Endothelial cell of umbilical vein (primary cell): Measurements from ENCODE around the gene UFD1. TPM values are rescaled to one million over a fixed set of nuclear protein-coding genes. Genes with fewer than 3 reads are reported as not detected.

Experiments used
- BruUV-seq: library from RNA; stranded (reverse); fragments of 400-500 nt; replicated peaks from 2 replicates; lab custom pipeline; 2021; lab: Mats Ljungman, UMichigan
- CTCF ChIA-PET: fragments of 300-600, 350-600 bp; sonication (Branson Sonifier 250); formaldehyde crosslinking; loops from one replicate; lab custom pipeline; 2021; ENCODE audit warnings: antibody characterized with exemption, inconsistent platforms; lab: Charles Lee
- POLR2A ChIA-PET: fragments of 300-600, 350-600 bp; sonication (Branson Sonifier 250); formaldehyde crosslinking; loops from one replicate; lab custom pipeline; 2021; ENCODE audit warnings: antibody characterized with exemption, inconsistent platforms; lab: Charles Lee
- DNase-seq: peaks from one replicate; pipeline ENCODE4 v3.0.0-alpha.2; 2011; ENCODE audit warnings: low read depth, low spot score
- FAIRE-seq: peaks from 2 replicates; lab custom pipeline; 2011; peaks lifted over from hg19 to GRCh38; lab: Jason Lieb, UNC
- H2AFZ ChIP-seq: 2 replicates; pipeline ENCODE4 v1.6.0; 2012; ENCODE audit warnings: low read depth, low read length, control low read depth, inconsistent platforms
- H3K27ac ChIP-seq: 2 replicates; pipeline ENCODE4 v1.5.1; 2011; ENCODE audit warnings: low read depth, mild to moderate bottlenecking, control low read depth, low read length, moderate library complexity; ENCODE audit not compliant: insufficient read depth
- H3K27me3 ChIP-seq, 2 experiments: 2 replicates each; pipeline versions ENCODE4 v1.6.0 to v1.6.1; 2011; ENCODE audit warnings: low read length in 2 of 2, mixed read lengths in 1 of 2; ENCODE audit not compliant: control insufficient read depth in 2 of 2, insufficient read depth in 2 of 2
- H3K36me3 ChIP-seq, 2 experiments: 2 replicates in 1 of 2; 3 replicates in 1 of 2; pipeline ENCODE4 v1.5.1; 2011; ENCODE audit warnings: low read length in 2 of 2, mild to moderate bottlenecking in 1 of 2, moderate library complexity in 1 of 2; ENCODE audit not compliant: control insufficient read depth in 2 of 2, insufficient read depth in 2 of 2; ENCODE audit errors: extremely low read depth in 1 of 2
- H3K4me1 ChIP-seq: 3 replicates; pipeline ENCODE4 v1.5.1; 2011; ENCODE audit warnings: mild to moderate bottlenecking, low read length; ENCODE audit not compliant: control insufficient read depth, insufficient read depth; ENCODE audit errors: extremely low read depth
- H3K4me2 ChIP-seq: 2 replicates; pipeline ENCODE4 v1.6.1; 2011; ENCODE audit warnings: low read length, control low read depth, mixed read lengths; ENCODE audit not compliant: insufficient read depth
- H3K4me3 ChIP-seq, 3 experiments: fragments of 200-600 bp in 1 of 3; sonication (generic), shearing (Covaris generic) in 1 of 3; replicated peaks in 1 of 3; 2 replicates each; pipeline ENCODE4 v1.5.1; 2011 to 2016; ENCODE audit warnings: control low read depth in 3 of 3, low read length in 3 of 3, mild to moderate bottlenecking in 2 of 3, inconsistent platforms in 1 of 3, low read depth in 1 of 3, moderate library complexity in 1 of 3; ENCODE audit not compliant: insufficient read depth in 1 of 3
- H3K79me2 ChIP-seq: 2 replicates; pipeline ENCODE4 v1.6.0; 2012; ENCODE audit warnings: low read length, inconsistent platforms; ENCODE audit not compliant: control insufficient read depth, insufficient read depth
- H3K9ac ChIP-seq: replicated peaks from 2 replicates; pipeline ENCODE3; 2011; ENCODE audit warnings: low read length, control low read depth; ENCODE audit not compliant: insufficient read depth; ENCODE audit errors: extremely low read depth
- H3K9me1 ChIP-seq: replicated peaks from 3 replicates; pipeline ENCODE4 v1.6.0; 2011; ENCODE audit warnings: mild to moderate bottlenecking, low read length; ENCODE audit not compliant: control insufficient read depth, insufficient read depth; ENCODE audit errors: extremely low read depth
- H3K9me3 ChIP-seq: replicated peaks from 2 replicates; pipeline ENCODE4 v1.5.1; 2012; ENCODE audit warnings: low read length, inconsistent platforms; ENCODE audit not compliant: control insufficient read depth, insufficient read depth
- H4K20me1 ChIP-seq: replicated peaks from 2 replicates; pipeline ENCODE3; 2011; ENCODE audit warnings: mild to moderate bottlenecking, low read length; ENCODE audit not compliant: control insufficient read depth, insufficient read depth; ENCODE audit errors: extremely low read depth
- EZH2 ChIP-seq: IDR thresholded peaks from 2 replicates; pipeline ENCODE4 v1.6.1; 2012; ENCODE audit warnings: borderline replicate concordance, low read depth, mild to moderate bottlenecking, moderate library complexity, low read length, inconsistent platforms; ENCODE audit not compliant: severe bottlenecking
- GATA2 ChIP-seq: IDR thresholded peaks from 2 replicates; pipeline ENCODE4 v1.7.0; 2011; ENCODE audit warnings: low read depth, mild to moderate bottlenecking, moderate library complexity, mixed read lengths, low read length; ENCODE audit not compliant: insufficient read length, insufficient read depth
- JUN ChIP-seq: IDR thresholded peaks from 2 replicates; pipeline ENCODE4 v1.6.1; 2011; ENCODE audit warnings: borderline replicate concordance, low read depth; ENCODE audit not compliant: insufficient read length, insufficient read depth
- POLR2A ChIP-seq: IDR thresholded peaks from 2 replicates; pipeline ENCODE4 v1.6.1; 2012; ENCODE audit warnings: low read depth, mild to moderate bottlenecking, control low read depth, low read length
- dilution Hi-C: fragments of 300-500 bp; cut with MboI; formaldehyde crosslinking; loops from one replicate; pipeline ENCODE4 v1.15.0; 2019; ENCODE audit warnings: low sequenced_read_pairs; ENCODE audit not compliant: extremely low pct_ligation_motif_present
- intact Hi-C: fragments of 100-400 bp; cut with micrococcal nuclease; formaldehyde crosslinking; loops from one replicate; pipeline ENCODE4 v1.10.0; 2022
- polyA plus RNA-seq, 4 experiments: library from polyadenylated mRNA; depleted of rRNA in 3 of 4; stranded (reverse) in 3 of 4; unstranded in 1 of 4; fragments of >200 nt; gene quantifications; 2 replicates each; pipeline versions ENCODE4 v1.2.1 to v1.2.3, GENCODE V29; 2011 to 2012; ENCODE audit warnings: missing spikeins in 1 of 4
- total RNA-seq: library from RNA; stranded (reverse); gene quantifications from 2 replicates; pipeline ENCODE4 v1.2.3, GENCODE V29; 2021
- TF ChIP-seq, protein P1 (sequence below): IDR thresholded peaks from 2 replicates; pipeline ENCODE4 v1.6.1; 2011; ENCODE audit not compliant: insufficient read depth, insufficient read length
- TF ChIP-seq, protein P2 (sequence below), 2 donors: IDR thresholded peaks; 1 replicate in 1 of 2; 2 replicates in 1 of 2; pipeline ENCODE4 v1.5.1; 2011; ENCODE audit warnings: low read length in 2 of 2, mild to moderate bottlenecking in 2 of 2, moderate library complexity in 2 of 2, control low read depth in 1 of 2, inconsistent platforms in 1 of 2, low read depth in 1 of 2; ENCODE audit not compliant: insufficient read depth in 1 of 2; ENCODE audit errors: extremely low read depth in 1 of 2

Gene UFD1
- total and polyA plus RNA-seq, 2 donors (not counting 3 experiments of a cell fraction or from before 2014, with no cell fraction given) = 127 to 228 TPM

DNA sequence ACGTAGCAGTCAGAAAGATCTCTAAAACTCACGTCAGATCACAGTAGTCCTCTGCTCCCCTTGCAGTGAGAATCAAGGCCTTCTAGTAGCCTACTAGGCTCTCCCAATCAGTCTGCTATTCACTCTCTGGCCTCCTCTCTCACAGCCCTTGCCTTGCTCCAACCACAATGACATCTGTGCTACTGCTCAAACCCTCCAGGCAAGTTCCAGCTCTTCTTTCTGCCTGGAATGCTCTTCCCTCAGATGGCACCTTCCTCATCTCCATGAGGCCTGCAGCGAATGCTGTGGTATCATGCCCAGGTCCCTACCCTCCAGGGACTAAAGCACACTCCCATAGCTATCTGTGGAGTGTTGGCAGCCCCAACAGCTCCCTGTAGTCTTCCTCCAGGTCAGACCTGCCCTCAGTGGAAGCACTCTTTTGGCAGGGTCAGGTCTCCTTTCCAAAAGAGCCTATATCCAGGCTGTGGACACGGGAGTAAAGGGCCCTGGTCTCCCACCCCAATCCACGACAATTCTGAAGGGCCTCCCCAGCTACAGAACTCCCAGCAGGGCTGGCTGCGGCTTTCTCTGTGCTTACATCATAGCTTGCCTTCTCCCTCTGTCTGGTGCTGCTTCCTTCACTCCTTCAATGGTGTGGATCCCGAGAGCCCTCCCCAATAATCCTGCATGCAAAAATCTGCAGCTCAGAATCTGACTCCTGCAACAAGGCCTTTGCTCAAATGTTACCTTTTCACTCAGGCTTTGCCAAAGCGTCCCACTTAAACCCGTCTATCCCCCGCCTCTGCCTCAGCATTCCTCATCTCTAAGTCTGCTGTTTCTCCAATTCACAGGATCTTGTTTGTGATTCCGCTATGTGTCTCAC is 56.3 kb downstream of the UFD1 start:
- Histone ChIP-seq H3K36me3 (no peaks in the 10 kb centered on the region), H3K27me3 (no peaks in the 10 kb centered on the region), H3K9ac (no peak overlapping the region), H3K4me3 (no peak overlapping the region), H3K9me3 (no peaks in the 10 kb centered on the region), H4K20me1 (no peaks in the 10 kb centered on the region), H2AFZ (no peak overlapping the region), H3K27ac (no peak overlapping the region), H3K4me1 (peaks cover 8% of the 10 kb centered on the region), H3K4me2 (no peak overlapping the region), H3K79me2 (peaks cover 94% of the 10 kb centered on the region), H3K9me1 (no peaks in the 10 kb centered on the region)
- intact Hi-C loops = no loop called here
- ChIA-PET POLR2A (no interaction called here), CTCF (interaction anchor here (0.7 kb wide), 1 partner anchor 190 kb away, joined by 3 read pairs; no protein-coding TSS in a partner anchor)
- DNase-seq (no peak), FAIRE-seq (no peak)
- dilution Hi-C loops = no loop called here
- BruUV-seq = no TSS peak
- TF ChIP-seq, protein P1, sequence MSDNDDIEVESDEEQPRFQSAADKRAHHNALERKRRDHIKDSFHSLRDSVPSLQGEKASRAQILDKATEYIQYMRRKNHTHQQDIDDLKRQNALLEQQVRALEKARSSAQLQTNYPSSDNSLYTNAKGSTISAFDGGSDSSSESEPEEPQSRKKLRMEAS = no peak
- TF ChIP-seq, protein P2, sequence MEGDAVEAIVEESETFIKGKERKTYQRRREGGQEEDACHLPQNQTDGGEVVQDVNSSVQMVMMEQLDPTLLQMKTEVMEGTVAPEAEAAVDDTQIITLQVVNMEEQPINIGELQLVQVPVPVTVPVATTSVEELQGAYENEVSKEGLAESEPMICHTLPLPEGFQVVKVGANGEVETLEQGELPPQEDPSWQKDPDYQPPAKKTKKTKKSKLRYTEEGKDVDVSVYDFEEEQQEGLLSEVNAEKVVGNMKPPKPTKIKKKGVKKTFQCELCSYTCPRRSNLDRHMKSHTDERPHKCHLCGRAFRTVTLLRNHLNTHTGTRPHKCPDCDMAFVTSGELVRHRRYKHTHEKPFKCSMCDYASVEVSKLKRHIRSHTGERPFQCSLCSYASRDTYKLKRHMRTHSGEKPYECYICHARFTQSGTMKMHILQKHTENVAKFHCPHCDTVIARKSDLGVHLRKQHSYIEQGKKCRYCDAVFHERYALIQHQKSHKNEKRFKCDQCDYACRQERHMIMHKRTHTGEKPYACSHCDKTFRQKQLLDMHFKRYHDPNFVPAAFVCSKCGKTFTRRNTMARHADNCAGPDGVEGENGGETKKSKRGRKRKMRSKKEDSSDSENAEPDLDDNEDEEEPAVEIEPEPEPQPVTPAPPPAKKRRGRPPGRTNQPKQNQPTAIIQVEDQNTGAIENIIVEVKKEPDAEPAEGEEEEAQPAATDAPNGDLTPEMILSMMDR (IDR thresholded peaks at IDR 0.05; ENCODE audit: extremely low read depth in 1 of 2, insufficient read depth in 1 of 2, low read depth in 1 of 2, low read length in 2 of 2) = no peak
- no peak for TF ChIP-seq EZH2
- TF ChIP-seq JUN = no peak
- TF ChIP-seq POLR2A = no peak
- no peak for TF ChIP-seq GATA2
